ENCODE data around the gene DRC3.
"Not testable (repeated sequence)": the region's sequence is repeated elsewhere in the genome, so short reads cannot be mapped to it uniquely, and the experiment has no call there.

DRC3 gene

DNA sequence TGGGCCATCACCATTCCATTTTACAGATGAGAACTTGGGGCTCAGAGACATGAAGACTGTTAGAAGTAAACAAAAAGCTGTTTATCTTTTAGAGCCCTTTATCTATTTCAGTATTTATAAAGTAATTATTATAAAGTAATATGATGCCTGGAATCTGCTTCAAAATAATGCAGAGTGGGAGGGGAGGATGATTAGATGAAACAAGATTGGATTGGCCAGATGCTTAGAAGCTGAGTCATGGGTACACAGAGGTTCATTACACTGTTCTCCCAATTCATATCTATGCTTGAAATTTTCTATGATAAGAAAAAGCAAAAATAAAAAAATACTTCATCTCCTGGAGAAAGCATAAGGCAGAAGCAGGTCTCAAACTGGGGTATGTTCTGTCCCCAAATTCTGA, 29.8 kb upstream of the DRC3 start:
- DNase-seq (ENCODE audit: low spot score): no peak

DNA sequence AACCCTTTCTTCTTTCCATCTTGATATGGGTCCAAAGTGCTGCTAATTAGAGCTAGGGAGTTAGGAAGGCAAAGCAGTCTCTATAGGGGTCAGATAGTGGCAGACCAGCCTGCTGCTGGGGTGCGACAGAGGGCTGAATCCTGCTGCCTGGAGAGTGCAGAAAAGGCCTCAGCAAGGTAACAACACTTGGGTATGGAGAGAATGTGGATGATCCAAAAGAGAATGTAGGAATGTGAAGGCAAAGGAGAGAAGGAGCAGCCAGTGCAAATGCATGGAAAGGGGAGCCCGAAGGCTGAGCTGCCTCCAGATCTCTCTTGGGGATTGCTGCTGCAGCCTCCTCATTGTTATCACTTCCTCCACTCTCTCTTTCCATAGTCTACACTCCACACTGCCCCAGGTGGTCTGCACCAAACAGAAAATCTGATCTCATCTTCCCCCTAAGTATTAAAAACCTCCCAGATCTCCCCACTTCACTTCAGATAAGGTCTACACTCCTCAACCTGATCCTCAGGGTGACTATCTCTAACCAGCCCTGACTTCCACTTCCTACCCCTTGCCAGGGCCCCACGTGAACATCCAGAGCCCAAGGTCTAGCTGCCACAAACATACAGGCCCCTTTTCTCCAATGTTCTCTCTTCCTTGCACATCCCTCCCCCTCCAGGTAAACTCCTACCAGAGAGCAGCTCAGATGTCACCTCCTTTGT, 29.2 kb upstream of the DRC3 start:
- DNase-seq (ENCODE audit: low spot score): no peak

DNA sequence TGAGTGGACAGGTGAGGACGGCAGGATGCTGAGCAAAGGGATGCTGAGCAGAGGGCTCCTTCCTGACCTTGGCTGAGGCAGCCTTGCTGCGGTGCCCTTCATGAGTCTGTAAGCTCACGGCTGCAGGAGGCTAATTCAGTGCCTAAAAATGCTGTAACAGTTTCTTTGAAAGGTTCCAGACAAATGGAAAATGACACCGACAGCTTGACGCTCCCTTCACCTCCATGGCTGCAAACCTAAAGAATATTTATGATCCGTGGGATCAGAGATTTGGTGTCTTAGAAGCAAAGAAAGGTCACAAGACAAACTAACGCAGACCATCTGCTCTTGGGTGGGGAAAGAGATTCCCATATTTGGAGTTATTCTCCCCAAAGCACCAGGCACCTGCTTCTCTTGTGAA, 28.4 kb upstream of the DRC3 start:
- no peak for DNase-seq (ENCODE audit: low spot score)

DNA sequence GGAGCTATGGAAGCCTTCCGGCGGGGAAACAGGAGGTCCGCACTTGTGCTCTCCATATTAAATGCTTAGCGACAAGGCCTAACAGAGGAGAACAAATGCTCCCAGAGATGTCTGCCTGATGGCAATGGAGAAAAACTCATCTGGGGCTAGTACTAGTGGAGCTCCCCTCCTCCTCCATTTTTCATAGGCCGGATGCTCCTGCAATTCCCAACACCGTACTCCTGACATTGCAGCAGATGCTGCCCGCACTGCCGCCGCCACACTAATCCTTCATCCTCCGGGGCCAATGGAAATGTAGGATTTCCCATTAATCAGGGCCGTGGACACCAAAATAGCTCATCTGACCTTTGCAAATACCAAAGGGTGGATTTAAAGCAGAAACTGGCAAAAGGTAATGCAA, 27.9 kb upstream of the DRC3 start:
- DNase-seq (ENCODE audit: low spot score): no peak

DNA sequence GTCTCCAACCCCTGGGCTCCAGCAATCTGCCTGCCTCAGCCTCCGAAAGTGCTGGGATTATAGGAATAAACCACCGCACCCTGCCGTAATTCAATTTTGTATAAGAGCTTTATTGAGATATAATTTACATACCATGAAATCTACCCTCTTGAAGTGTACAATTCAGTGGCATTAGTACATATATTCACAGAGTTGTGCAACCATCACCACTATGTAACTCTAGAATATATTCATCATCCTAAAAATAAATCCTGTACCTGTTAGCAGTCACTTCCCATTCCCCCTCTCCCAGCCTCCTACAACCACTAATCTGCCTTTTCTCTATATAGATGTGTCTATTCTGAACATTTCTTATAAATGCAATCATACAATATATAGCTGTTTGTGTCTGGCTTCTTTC, 26.6 kb upstream of the DRC3 start:
- DNase-seq (ENCODE audit: low spot score): no peak

DNA sequence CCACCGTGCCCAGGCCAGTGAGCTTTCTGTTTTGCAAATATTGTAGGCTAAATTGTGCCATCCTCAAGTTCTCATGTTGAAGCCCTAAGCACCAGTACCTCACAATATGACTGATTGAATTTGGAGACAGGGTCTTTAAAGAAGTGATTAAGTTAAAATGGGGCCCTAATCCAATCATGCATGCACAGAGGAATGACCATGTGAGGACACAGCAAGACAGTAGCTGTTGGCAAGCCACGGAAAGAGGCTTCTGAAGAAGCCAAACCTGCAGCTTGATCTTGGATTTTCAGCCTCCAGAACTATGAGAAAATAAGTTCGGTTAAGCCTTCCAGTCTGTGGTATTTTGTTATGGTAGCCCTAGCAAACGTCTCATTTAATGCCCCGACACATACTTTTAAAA, 25.4 kb upstream of the DRC3 start:
- DNase-seq (ENCODE audit: low spot score): no peak

DNA sequence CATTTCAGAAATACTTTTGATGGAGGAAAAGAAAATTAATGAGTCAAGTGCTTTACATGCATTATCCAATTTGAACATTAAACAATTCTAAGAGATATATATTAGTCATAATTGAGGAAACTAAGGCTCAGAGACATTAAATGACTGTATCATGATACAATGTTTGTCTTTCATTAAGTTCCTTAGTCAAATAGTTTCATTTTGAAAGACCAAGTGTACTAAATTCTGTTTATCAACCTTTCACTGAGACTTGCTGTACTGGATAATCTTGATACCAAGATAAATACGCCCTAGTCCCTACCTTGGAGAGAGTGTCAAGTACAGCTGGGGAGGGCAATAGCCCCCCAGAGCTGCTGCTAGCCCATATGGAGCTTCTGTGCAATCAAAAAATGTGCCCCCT, 24.7 kb upstream of the DRC3 start:
- DNase-seq (ENCODE audit: low spot score): no peak

DNA sequence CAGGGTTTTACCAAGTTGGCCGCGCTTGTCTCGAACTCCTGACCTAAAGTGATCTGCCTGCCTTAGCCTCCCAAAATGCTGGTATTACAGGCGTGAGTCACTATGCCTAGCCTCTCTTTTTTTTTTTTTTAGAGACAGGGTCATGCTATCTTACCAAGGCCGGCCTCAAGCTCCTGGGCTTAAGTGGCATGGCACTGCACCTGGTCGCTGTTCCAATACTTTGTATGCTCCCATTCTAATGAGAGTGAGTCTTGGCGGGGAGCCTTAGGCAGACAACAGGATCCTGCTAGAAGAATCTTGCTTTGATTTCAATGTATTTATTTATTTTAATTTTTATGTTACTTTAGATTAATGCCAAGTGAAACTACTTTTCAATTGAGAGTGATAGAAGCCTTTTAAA, 22.3 kb upstream of the DRC3 start:
- DNase-seq (ENCODE audit: low spot score): no peak

DNA sequence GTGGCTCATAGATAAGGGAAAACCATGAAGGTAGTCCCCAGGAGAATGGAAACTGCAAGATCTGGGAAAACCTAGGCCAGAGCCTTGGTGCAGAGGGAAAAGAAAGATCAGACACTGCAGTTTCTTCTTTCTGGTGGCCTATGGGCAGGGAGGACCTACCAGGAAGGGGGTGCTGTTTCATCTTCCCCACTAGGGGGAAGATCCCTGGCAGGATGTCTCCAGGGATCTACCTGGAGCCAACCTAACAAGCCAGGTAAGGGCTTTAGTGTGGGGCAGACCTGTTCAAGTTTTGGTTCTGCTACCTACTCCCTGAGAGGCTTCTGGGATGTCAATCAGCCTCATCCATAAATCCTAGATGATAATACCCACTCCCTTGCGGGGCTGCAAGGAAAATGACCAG, 21.9 kb upstream of the DRC3 start:
- DNase-seq (ENCODE audit: low spot score): no peak

DNA sequence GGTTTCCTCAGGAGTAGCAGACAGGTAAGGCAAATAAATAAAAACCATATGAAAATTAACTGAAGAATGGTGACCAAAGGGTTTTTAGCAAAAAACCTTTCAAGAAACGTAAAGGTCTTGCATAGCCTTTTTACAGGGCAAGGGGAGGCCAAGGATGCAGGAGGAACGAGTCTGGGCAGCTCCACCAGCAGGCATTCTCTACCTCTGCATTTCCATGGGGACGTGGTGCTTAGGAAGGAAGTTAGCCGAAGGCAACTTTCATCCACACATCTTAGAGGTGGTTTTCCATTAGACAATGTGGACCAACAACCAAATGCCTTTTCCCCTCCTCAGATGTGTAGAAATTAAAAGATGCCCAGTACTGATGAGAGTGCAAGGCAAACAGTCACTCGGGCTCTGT, 21.1 kb upstream of the DRC3 start:
- DNase-seq (ENCODE audit: low spot score): no peak

DNA sequence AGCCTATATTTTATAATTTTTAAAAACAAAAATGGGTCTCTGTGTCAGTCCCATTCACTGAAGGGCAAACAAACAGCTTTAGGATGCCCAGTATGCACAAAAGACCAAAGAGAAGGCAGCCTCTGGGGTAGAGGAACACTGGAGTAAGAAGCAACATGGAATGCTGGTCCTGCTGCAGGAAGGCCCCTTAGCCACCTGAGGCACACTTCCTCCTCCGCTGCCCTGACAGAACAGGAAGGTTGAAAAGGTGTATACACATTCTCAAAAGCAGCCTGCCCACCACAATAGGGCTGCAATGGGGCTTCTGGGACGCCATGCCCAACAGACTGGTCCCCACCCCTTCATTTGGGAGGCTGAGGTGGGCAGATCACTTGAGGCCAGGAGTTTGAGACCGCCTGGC, 20.0 kb upstream of the DRC3 start:
- DNase-seq (ENCODE audit: low spot score): no peak

DNA sequence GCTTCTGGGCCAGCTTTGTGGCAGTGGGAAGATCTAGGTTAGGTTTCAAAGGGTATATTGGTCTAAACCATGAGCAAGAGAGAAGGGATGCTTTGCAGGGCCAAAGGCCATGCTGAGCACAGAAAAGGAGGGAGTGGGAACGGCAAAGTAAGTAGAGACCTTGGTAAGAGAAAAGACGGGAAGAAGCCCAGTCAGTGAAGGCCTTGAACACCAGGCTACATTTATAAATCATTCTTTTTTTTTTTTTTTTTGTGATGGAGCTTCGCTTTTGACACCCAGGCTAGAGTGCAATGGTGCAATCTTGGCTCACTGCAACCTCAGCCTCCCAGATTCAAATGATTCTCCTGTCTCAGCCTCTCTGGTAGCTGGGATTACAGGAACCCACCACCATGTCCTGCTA, 18.6 kb upstream of the DRC3 start:
- no peak for DNase-seq (ENCODE audit: low spot score)

DNA sequence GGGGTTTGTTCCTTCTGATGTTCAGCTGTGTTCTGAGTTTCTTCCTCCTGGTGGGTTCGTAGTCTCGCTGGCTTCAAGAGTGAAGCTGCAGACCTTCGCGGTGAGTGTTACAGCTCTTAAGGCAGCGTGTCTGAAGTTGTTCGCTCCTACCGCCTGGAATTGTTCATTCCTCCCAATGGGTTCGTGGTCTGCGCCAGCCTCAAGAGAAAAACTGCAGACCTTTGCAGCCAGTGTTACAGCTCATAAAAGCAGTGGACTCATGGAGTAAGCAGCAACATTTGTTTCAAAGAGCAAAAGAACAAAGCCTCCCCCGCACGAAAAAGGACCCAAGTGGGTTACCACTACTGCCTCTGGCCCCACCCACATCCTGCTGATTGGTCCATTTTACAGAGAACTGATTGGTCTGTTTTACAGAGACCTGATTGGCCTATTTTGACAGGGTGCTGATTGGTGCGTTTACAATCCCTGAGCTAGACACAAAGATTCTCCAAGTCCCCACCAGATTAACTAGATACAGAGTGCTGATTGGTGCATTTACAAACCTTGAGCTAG, 16.8 kb upstream of the DRC3 start:
- not testable (repeated sequence) for DNase-seq (ENCODE audit: low spot score)

DNA sequence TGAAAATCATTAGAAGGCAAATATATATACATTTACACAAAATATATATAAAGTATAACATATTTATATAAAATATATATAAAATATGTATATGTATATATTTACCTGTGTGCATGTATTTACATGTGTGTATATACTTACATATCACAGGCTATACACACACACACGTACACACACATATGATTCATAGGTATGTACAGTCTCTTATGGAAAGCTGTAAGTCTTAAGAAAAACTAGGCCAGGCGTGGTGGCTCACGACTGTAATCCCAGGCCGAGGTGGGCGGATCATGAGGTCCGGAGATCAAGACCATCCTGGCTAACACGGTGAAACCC, 15.1 kb upstream of the DRC3 start:
- no peak for DNase-seq (ENCODE audit: low spot score)

DNA sequence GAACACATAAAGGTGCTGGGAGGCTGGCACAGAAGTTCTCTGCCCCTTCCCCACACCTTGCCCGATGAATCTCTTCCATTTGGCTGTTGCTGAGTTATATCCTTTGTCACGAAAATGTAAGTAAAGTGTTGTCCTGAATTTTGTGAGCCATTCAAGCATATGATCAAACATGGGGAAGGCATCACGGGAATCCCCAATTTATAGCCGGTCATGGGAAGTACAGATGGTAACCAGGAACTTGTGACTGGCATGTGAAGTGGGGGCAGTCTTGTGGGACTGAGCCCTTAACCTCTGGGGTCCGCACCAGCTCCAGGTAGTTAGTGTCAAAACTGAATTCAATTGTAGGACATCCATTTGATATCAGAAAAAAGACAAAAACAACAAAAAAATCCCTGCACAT, 13.7 kb upstream of the DRC3 start:
- no peak for DNase-seq (ENCODE audit: low spot score)

DNA sequence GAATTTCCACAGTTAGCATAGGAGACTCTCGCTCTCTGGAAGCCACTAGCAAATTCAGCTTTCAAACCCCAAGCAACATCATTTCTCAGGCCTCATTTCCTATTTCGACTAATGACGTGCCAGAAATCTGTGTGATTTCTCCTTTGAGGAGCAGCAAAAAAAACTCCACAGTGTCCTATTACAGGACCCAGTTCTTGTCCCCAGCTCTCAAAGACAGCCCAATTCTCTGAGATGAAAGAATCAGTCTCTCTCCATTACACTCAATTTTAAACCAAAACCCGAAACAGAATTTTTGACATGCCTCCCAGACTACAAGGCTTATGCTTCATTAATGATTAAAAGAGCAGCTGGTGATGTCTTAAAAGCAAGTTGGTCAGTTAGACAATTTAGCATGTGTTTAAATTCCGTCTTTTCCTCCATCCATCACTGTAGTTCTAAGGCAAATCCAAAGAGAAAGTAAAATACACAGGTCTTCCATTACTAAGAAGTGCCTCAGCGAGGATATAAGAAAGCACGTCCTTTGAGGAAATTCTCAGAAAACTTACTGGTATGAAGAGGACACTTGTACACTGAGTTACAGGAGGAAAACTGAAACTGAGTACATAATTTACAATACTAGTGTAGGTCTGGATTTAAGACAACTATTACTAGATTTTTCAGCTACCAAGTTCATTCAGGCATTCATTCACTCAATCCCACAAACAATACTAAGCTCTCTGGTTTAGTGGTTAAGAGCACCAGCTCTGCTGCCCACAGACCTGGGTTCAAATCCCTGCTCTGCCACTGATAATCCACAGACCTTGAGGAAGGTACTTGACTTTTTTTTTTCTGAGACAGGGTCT, 12.9 kb upstream of the DRC3 start:
- DNase-seq (ENCODE audit: low spot score): no peak

DNA sequence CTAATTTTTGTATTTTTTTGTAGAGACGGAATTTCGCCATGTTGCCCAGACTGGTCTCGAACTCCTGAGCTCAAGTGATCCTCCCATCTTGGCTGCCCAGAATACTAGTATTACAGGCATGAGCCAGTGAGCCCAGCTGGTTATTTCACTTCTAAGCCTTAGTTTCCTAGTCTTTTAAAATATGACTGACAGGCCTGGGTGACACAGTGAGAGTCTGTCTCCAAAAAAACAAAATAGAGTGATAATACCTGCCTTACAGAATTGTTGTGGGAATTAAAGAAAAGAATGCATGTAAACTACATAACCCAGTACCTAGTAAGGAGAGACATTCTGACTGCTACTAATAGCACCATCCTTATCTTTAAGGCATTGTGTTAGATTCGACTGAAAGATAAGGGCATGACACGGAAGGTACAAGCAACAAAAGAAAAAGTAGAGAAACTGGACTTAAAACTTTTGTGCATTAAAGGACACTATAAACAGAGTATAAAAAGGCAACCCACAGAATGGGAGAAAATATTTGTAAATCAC, 12.1 kb upstream of the DRC3 start:
- no peak for DNase-seq (ENCODE audit: low spot score)

DNA sequence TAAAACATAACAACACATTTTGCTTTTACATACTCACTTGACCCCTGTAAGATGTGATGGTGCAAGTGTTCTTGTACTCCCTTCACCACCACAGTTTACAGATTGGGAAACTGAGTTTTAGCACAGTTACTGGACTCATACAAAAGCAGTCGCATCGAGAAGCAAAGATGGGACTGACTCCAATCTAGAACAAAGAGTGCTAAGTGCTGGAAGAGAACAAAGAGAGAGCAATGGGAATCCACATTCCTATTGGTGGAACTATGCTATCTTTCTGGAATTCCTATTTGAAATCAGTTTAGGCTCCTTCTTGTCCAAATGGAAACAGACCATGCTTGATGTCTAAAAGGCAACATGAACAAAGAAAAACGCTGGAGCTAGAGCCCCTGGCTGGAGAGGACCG, 9.6 kb upstream of the DRC3 start:
- DNase-seq (ENCODE audit: low spot score): no peak

DNA sequence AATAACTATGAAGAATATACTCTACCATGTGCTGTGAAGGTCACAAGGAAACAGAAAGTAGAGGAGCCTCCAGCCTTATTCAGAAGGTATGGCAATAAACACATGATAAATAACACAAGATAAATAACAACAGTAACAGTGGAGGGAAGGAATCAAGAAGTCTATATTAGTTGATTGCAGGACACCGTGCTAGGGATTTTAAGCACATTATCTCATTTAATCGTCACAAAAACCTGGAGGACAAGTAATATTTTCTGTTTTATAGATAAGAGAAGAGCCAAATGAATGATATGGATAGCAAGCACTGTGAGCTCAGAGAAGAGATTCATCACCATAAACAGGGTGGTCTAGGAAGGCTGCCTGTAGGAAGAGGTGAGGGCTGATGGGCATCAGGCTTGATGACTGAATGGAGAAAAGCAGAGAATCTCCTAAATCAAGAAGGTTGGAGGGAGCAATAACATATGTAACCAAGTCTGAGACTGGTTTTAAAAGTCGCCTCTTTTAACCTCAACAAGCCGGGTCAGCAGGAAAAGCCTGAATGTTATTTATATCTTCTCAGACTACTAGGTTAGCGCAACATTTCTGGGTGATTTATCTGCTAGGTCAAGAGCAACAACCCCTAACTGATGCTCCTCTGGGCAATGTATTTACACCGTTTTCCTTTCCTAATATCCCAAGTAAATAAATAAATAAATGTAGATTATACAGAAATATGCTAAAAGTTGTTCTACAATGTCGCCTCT, 8.8 kb upstream of the DRC3 start:
- DNase-seq (ENCODE audit: low spot score): no peak

DNA sequence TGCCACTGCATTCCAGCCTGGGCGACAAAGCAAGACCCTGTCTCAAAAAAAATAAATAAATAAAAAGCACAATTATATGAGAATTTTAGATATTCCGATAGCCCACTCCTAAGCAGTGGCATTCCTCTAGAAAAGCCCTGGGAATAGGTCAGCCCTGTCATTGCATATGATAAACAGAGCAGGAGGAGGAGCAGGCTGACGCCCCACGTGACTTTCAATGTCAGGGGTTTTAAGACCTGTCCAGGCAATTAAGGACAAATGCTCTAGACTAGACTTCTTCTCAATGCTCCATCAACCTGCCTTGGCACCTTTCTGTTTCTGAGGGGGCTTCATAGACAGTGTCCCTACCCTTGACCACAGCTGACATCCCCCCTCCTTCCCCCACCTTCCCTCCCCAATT, 8.0 kb upstream of the DRC3 start:
- DNase-seq (ENCODE audit: low spot score): no peak

DNA sequence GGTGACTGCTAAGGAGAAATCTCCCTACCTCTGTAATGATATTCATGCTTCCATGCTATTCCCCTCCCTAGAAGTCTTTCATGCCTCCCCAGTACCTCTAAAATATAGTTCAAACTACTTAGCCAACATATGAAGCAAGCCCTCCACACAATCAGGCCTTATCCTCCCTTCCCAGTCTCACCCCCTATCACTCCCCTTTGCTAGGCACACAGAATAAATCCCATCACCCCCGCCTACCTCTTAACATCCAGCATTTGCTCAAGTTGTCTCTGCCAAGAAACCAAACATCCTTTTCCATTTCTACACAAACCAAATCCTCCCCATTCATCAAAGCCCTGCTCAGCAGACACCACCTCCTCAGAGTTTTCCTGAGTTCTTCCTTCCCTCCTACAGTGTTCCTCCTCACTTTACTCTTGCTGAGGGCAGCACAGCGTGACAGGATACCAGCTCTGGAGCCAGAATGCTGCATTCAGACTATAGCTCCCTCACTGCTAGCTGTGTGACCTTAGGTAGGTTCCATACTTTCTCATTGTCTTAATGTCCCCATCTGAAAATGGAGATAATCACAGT, 7.4 kb upstream of the DRC3 start:
- DNase-seq (ENCODE audit: low spot score): no peak

DNA sequence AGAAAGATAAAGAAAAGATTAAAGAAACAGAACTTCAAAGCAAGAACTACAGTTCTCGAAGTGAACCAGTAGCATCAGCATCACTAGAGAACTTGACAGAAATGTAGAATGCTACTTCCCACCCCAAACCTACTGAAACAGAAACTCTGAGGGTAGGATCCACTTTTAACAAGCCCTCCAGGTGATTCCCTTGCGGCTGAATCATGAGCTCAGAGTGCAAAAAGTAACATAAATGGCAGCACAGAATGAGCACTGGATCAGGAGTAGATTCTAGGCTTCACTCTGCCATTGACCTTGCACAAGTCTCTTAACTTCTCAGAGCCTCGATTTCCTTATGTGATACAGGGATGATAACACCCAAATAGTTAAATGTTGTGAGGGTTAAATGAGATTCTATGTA, 6.3 kb upstream of the DRC3 start:
- DNase-seq (ENCODE audit: low spot score): no peak

Data from RKO (cell line).